ENCODE results near the gene STARD3.

GRCh38 chr17:39633570-39634183 lies 3.3 kb upstream of the STARD3 start:
- TF ChIP-seq CTCF (conservative IDR thresholded peaks at IDR 0.05 in 1 of 2, IDR thresholded peaks at IDR 0.05 in 1 of 2; ENCODE audit: extremely low read depth in 1 of 2, insufficient read depth in 1 of 2, low read depth in 1 of 2, low read length in 2 of 2) (no peak), EZH2 (IDR thresholded peaks at IDR 0.05; ENCODE audit: borderline replicate concordance, low read length) (no peak)

Measured in mammary epithelial cell (primary cell).